GM23338 (cell line): ENCODE data around the gene UBE2G2.

Experiments
- CREB1 ChIP-seq: fragments of 250-450 bp; sonication (Bioruptor Pico); IDR thresholded peaks from 2 replicates; pipeline ENCODE4 v1.5.0; 2020; ENCODE audit warnings: low read depth, mild to moderate bottlenecking, moderate library complexity
- EZH2phosphoT487 ChIP-seq: fragments of 200-600 bp; sonication (generic); IDR thresholded peaks from one replicate; pipeline ENCODE4 v1.8.1; 2018; ENCODE audit warnings: antibody characterized with exemption; ENCODE audit not compliant: unreplicated experiment
- POLR2AphosphoS5 ChIP-seq: IDR thresholded peaks from 2 replicates; pipeline ENCODE4 v1.6.1; 2016; ENCODE audit warnings: antibody characterized with exemption, low read depth
- REST ChIP-seq: IDR thresholded peaks from one replicate; pipeline ENCODE4 v1.6.1; 2018; ENCODE audit warnings: antibody characterized with exemption; ENCODE audit not compliant: unreplicated experiment
- ZNF114 ChIP-seq: fragments of 250-450 bp; sonication (Bioruptor Pico); IDR thresholded peaks from 2 replicates; pipeline ENCODE4 v1.5.0; 2020; ENCODE audit warnings: mild to moderate bottlenecking, moderate library complexity
- ZNF331 ChIP-seq: fragments of 250-450 bp; sonication (Bioruptor Pico); IDR thresholded peaks from 2 replicates; pipeline ENCODE4 v1.5.0; 2020; ENCODE audit warnings: low read depth, mild to moderate bottlenecking, moderate library complexity
- TF ChIP-seq, protein P1 (sequence below), 2 experiments: fragments of 200-600 bp in 1 of 2; sonication (generic) in 1 of 2; conservative IDR thresholded peaks; 2 replicates each; pipeline versions ENCODE4 v1.5.1 to v1.6.1; 2016 to 2017; ENCODE audit warnings: antibody characterized with exemption in 2 of 2, low read depth in 2 of 2, mild to moderate bottlenecking in 2 of 2, moderate library complexity in 1 of 2
- TF ChIP-seq, protein P2 (sequence below): IDR thresholded peaks from 2 replicates; pipeline ENCODE4 v1.6.1; 2016; ENCODE audit warnings: antibody characterized with exemption

DNA sequence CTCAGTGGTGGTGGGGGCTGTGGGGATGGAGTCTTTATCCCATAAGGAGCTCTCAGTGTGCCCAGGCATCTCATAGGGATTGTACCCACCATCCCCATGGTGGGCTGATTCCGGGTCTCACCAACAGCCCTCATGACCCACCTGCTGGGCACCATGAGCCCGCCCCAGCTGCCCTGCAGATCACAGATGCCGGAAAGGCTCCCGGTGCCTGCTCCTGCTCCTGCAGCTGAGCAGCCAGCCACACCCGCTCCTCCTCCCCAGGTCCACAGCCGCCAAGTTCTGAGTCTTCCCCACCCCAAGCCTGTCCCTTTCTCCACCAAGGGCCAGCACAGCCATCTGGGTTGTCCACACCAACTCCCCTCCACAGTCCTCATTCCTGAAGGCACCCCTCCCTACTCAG, 74.8 kb downstream of the UBE2G2 start:
- TF ChIP-seq, protein P1, sequence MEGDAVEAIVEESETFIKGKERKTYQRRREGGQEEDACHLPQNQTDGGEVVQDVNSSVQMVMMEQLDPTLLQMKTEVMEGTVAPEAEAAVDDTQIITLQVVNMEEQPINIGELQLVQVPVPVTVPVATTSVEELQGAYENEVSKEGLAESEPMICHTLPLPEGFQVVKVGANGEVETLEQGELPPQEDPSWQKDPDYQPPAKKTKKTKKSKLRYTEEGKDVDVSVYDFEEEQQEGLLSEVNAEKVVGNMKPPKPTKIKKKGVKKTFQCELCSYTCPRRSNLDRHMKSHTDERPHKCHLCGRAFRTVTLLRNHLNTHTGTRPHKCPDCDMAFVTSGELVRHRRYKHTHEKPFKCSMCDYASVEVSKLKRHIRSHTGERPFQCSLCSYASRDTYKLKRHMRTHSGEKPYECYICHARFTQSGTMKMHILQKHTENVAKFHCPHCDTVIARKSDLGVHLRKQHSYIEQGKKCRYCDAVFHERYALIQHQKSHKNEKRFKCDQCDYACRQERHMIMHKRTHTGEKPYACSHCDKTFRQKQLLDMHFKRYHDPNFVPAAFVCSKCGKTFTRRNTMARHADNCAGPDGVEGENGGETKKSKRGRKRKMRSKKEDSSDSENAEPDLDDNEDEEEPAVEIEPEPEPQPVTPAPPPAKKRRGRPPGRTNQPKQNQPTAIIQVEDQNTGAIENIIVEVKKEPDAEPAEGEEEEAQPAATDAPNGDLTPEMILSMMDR (conservative IDR thresholded peaks at IDR 0.05; ENCODE audit: low read depth in 2 of 2): no peak
- TF ChIP-seq REST: no peak
- TF ChIP-seq, protein P2, sequence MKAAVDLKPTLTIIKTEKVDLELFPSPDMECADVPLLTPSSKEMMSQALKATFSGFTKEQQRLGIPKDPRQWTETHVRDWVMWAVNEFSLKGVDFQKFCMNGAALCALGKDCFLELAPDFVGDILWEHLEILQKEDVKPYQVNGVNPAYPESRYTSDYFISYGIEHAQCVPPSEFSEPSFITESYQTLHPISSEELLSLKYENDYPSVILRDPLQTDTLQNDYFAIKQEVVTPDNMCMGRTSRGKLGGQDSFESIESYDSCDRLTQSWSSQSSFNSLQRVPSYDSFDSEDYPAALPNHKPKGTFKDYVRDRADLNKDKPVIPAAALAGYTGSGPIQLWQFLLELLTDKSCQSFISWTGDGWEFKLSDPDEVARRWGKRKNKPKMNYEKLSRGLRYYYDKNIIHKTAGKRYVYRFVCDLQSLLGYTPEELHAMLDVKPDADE: no peak
- TF ChIP-seq ZNF114 (CRISPR knock-in tag): no peak
- TF ChIP-seq POLR2AphosphoS5: no peak
- no peak for TF ChIP-seq EZH2phosphoT487
- TF ChIP-seq CREB1: no peak
- no peak for TF ChIP-seq ZNF331 (CRISPR knock-in tag)
